HepG2 (cell line): ENCODE data around the gene NAV2. TPM values are rescaled to one million over a fixed set of nuclear protein-coding genes. Genes with fewer than 3 reads are reported as not detected.

Source experiments
- CEBPB ChIP-seq: IDR thresholded peaks from 2 replicates; pipeline ENCODE4 v1.6.1; 2011; ENCODE audit warnings: low read depth, low read length, improper control_type of control experiment, borderline replicate concordance
- HNF4G ChIP-seq, 2 experiments: sonication (generic) in 1 of 2; formaldehyde crosslinking in 1 of 2; IDR thresholded peaks; 2 replicates each; pipeline versions ENCODE4 v1.4.0 to v1.6.1; 2011 to 2020; ENCODE audit warnings: borderline replicate concordance in 2 of 2, low read depth in 2 of 2, mild to moderate bottlenecking in 2 of 2, low read length in 1 of 2, missing genetic modification reagents in 1 of 2, moderate library complexity in 1 of 2
- ISX ChIP-seq: sonication (generic); formaldehyde crosslinking; conservative IDR thresholded peaks from 2 replicates; pipeline ENCODE4 v1.5.0; 2020; ENCODE audit warnings: missing genetic modification reagents
- KLF13 ChIP-seq: sonication (generic); formaldehyde crosslinking; IDR thresholded peaks from 2 replicates; pipeline ENCODE4 v1.4.0; 2020; ENCODE audit warnings: mild to moderate bottlenecking, missing genetic modification reagents
- MAF1 ChIP-seq: sonication (generic); formaldehyde crosslinking; IDR thresholded peaks from 2 replicates; pipeline ENCODE4 v1.5.0; 2020; ENCODE audit warnings: missing genetic modification reagents, borderline replicate concordance
- MYNN ChIP-seq: sonication (generic); formaldehyde crosslinking; IDR thresholded peaks from 2 replicates; pipeline ENCODE4 v1.4.0; 2020; ENCODE audit warnings: mild to moderate bottlenecking, low read depth, missing genetic modification reagents
- NCOR1 ChIP-seq: fragments of 200-600 bp; sonication (generic); IDR thresholded peaks from 2 replicates; pipeline ENCODE4 v1.7.0; 2017; ENCODE audit warnings: antibody characterized with exemption, low read length, borderline replicate concordance
- NFIB ChIP-seq: sonication (generic); formaldehyde crosslinking; IDR thresholded peaks from 2 replicates; pipeline ENCODE4 v1.9.0; 2021; ENCODE audit warnings: missing genetic modification reagents, mild to moderate bottlenecking, borderline replicate concordance
- POLR2AphosphoS5 ChIP-seq: IDR thresholded peaks from 2 replicates; pipeline ENCODE4 v1.6.1; 2012; ENCODE audit warnings: low read depth, low read length
- SIX1 ChIP-seq: sonication (generic); formaldehyde crosslinking; IDR thresholded peaks from 2 replicates; pipeline ENCODE4 v1.4.0; 2020; ENCODE audit warnings: missing genetic modification reagents, borderline replicate concordance
- SMARCE1 ChIP-seq: fragments of 450-650 bp; IDR thresholded peaks from 2 replicates; pipeline ENCODE4 v1.6.1; 2017; ENCODE audit warnings: borderline replicate concordance
- STAT5B ChIP-seq: sonication (generic); formaldehyde crosslinking; IDR thresholded peaks from 2 replicates; pipeline ENCODE4 v1.4.0; 2020; ENCODE audit warnings: missing genetic modification reagents
- TIGD3 ChIP-seq: sonication (generic); formaldehyde crosslinking; IDR thresholded peaks from 2 replicates; pipeline ENCODE4 v1.5.1; 2020; ENCODE audit warnings: mild to moderate bottlenecking, missing genetic modification reagents, borderline replicate concordance
- TP53 ChIP-seq: sonication (generic); formaldehyde crosslinking; conservative IDR thresholded peaks from 2 replicates; pipeline ENCODE4 v1.4.0; 2020; ENCODE audit warnings: missing genetic modification reagents
- ZBTB1 ChIP-seq: sonication (generic); formaldehyde crosslinking; IDR thresholded peaks from 2 replicates; pipeline ENCODE4 v1.4.0; 2020; ENCODE audit warnings: missing genetic modification reagents, borderline replicate concordance
- ZNF576 ChIP-seq: sonication (generic); formaldehyde crosslinking; IDR thresholded peaks from 2 replicates; pipeline ENCODE4 v1.4.0; 2020; ENCODE audit warnings: mild to moderate bottlenecking, missing genetic modification reagents
- ZNF629 ChIP-seq: sonication (generic); formaldehyde crosslinking; conservative IDR thresholded peaks from 2 replicates; pipeline ENCODE4 v1.5.0; 2020; ENCODE audit warnings: missing genetic modification reagents
- ZNF691 ChIP-seq: sonication (generic); formaldehyde crosslinking; IDR thresholded peaks from 2 replicates; pipeline ENCODE4 v1.4.0; 2020; ENCODE audit warnings: missing genetic modification reagents, low read depth, mild to moderate bottlenecking, borderline replicate concordance
- ZNF724P ChIP-seq: sonication (generic); formaldehyde crosslinking; IDR thresholded peaks from 2 replicates; pipeline ENCODE4 v1.8.0; 2022; ENCODE audit warnings: missing genetic modification reagents, borderline replicate concordance
- polyA plus RNA-seq, 8 experiments: library from polyadenylated mRNA; depleted of rRNA in 3 of 8; stranded (reverse) in 7 of 8; unstranded in 1 of 8; fragments of >200 nt; fragmentation: Illumina TruSeq in 4 of 8; extraction: Trizol in 4 of 8; gene quantifications; 2 replicates each; pipeline versions ENCODE4 v1.2.1 to v1.2.3, GENCODE V29; 2011 to 2016; ENCODE audit warnings: low read depth in 4 of 8, missing spikeins in 1 of 8, mixed read lengths in 1 of 8; ENCODE audit not compliant: insufficient read depth in 1 of 8
- total RNA-seq, 5 experiments: library from RNA; depleted of rRNA; stranded (reverse); fragments of >200 nt; fragmentation: Illumina TruSeq; extraction: Trizol; gene quantifications; 2 replicates each; pipeline ENCODE4 v1.2.3, GENCODE V29; 2016; ENCODE audit warnings: low read depth in 1 of 5
- TF ChIP-seq, protein P1 (sequence below): sonication (generic); formaldehyde crosslinking; IDR thresholded peaks from 2 replicates; pipeline ENCODE4 v1.4.0; 2020; ENCODE audit warnings: missing genetic modification reagents

NAV2 gene
- total and polyA plus RNA-seq, 2 of the 13 experiments (the other 11 are each of a cell fraction or from before 2014, with no cell fraction given): 9.3 to 34.6 TPM

DNA sequence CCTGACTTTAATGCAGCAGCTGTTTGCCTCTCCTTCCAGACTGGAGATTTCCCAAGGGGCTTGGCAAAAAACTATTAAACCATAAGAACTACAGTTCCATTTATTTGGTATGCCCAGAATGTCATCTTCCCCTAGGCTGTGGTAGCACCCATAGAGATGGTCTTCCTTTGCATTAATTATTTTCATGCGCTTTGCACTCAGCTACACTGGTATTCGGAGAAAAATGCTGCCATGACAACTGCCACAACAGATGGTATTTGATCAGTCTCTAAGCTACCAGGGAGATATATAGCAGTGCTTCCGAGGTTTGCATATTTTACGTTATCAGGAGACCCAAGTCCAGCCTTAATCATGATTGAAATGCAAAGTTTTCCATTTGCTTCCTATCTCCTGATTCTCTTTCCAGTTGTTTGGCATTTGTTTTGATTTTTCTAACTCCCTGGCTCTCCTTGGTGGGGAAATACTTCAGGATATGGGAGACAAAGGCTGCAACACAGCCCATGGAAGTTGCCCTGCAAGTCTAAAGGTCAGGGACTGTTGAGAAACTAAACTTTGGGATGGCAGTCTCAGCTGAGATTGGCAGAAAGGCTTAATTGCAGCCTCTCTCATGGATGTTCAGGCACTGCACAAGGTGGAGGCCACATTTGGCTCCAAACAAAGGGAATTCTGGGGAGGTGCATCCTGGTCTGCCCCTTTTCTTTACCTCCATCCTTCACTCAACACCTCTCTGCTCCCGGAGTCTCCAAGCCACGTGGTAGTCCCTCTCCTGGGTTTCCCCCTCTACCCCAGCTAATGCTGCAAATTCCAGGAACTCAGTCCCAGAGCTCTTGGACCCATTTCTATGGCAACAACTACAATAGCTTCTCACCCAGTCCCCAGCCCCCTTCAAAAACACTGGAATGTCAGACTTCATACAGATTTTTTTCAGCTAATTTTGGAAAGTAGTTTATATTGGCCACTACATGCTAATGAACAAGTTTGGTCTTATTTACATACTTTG, 151.8 kb downstream of the NAV2 start (continued):
- TF ChIP-seq CEBPB (0 out of 2 replicates have a peak, but pooled peaks have one; percentile 1), ZNF691 (no peak), ZNF629 (CRISPR knock-in tag) (no peak), TP53 (no peak), ZBTB1 (CRISPR knock-in tag) (no peak), SIX1 (no peak), NCOR1 (peak; percentile 82; the same call in 1 of the 2 replicates), ZNF576 (CRISPR knock-in tag) (no peak), ISX (CRISPR knock-in tag) (no peak), HNF4G (IDR thresholded peaks at IDR 0.05; ENCODE audit: borderline replicate concordance, low read depth, low read length) (no peak), HNF4G (CRISPR knock-in tag; IDR thresholded peaks at IDR 0.05; ENCODE audit: borderline replicate concordance, low read depth) (no peak), TIGD3 (CRISPR knock-in tag) (no peak), STAT5B (no peak), MAF1 (CRISPR knock-in tag) (no peak), KLF13 (CRISPR knock-in tag) (no peak), NFIB (no peak), SMARCE1 (no peak), ZNF724P (CRISPR knock-in tag) (no peak), MYNN (CRISPR knock-in tag) (no peak), POLR2AphosphoS5 (no peak)
- TF ChIP-seq, protein P1, sequence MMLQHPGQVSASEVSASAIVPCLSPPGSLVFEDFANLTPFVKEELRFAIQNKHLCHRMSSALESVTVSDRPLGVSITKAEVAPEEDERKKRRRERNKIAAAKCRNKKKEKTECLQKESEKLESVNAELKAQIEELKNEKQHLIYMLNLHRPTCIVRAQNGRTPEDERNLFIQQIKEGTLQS (CRISPR knock-in tag): no peak
- TF ChIP-seq, all 625 proteins: peak for 5
